ENCODE measurements around the gene MRTFA. TPM values are rescaled to one million over a fixed set of nuclear protein-coding genes. Genes with fewer than 3 reads are reported as not detected.

The MRTFA gene
- total RNA-seq, 1 donor from 2014 or later: 19.7 TPM

- no peak for DNase-seq (ENCODE audit: low read depth, low spot score)
Observed at GRCh38 chr22:40469181-40469580, 167.3 kb downstream of the MRTFA start.

GRCh38 chr22:40468616-40469015 is 167.9 kb downstream of the MRTFA start:
- no peak for DNase-seq (ENCODE audit: low read depth, low spot score)

DNA sequence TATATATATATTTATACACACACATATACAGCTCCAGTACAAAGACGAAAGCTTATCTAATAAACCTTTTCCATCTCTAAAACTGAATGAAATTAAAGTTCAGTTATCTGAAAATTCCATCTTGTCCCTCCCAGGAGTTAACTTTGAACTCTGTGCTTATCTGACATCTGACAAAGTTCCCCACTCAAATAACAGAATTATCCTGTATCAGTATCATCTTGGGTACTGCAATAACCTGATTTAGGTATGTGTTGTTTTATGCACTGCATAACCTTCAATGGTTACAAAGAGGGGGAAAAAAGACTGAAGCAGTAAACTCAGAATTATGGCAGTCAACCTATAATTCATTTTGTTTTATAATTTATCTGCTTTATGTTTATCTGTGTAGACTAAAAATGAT is 169.5 kb downstream of the MRTFA start:
- no peak for DNase-seq (ENCODE audit: low read depth, low spot score)

- no peak for DNase-seq (ENCODE audit: low read depth, low spot score)
Observed at GRCh38 chr22:40463683-40464082, 172.8 kb downstream of the MRTFA start.

GRCh38 chr22:40463017-40463631 is 173.4 kb downstream of the MRTFA start:
- no peak for DNase-seq (ENCODE audit: low read depth, low spot score)

GRCh38 chr22:40462195-40462984 is 174.1 kb downstream of the MRTFA start:
- no peak for DNase-seq (ENCODE audit: low read depth, low spot score)

GRCh38 chr22:40453671-40454070 is 182.8 kb downstream of the MRTFA start:
- no peak for DNase-seq (ENCODE audit: low read depth, low spot score)

- no peak for DNase-seq (ENCODE audit: low read depth, low spot score)
Observed at GRCh38 chr22:40452730-40453487, 183.6 kb downstream of the MRTFA start.

DNA sequence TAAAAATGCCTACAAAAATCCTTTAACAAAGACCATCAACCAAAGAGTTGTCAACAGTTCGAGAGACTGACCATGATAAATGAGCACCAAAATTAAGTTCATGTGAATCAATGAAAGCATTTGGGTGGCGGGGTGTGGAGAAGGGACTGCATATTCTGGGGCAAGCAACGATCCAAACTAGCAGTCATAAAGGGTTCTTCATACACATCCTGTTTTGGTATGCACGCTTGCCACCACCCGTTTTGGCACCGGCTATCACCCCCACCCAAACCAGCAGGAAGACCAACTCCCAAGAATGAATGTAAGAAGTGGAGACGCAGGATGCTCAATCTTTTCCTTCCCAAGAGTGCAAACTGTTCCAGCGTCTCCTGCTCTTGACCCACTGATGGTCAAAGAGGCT is 185.3 kb downstream of the MRTFA start:
- DNase-seq (ENCODE audit: low read depth, low spot score): no peak

GRCh38 chr22:40450616-40451015 is 185.9 kb downstream of the MRTFA start:
- DNase-seq (ENCODE audit: low read depth, low spot score): no peak

DNA sequence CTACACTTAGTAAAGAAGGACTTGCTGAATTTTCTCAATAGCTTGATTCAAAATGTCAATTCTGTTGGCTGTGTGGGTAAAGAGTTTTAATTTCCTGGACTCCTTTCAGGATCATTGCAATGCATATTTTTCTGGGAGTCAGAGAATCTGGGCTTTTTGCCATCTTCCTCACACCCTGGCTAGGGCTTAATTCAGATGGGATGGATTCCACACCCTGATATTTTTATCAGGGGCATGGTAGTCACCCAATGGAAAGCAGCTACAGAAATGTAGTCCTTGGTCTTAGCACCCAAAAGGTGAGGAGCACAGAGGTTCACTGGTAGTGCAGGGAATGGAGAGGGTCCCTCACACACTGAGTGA is 186.9 kb downstream of the MRTFA start:
- DNase-seq (ENCODE audit: low read depth, low spot score): no peak

DNA sequence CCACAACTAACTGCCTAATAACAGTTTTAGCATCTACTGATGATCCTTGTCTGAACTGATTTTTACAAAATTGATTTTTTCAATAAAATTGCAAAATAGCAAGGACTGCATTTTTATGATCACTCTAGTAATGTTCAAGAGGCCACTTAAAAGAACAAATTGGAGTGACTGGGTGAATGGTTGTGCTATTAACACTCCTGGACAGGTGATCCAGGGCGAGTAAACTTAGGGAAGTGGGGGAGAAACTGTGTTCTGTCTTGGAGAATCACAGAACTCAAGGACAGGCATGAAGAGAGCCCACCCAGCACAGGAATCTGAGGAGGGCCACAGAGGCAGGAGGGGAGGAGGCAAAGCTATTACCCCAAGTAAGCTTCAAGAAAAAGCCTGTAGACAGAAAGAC is 190.3 kb downstream of the MRTFA start:
- DNase-seq (ENCODE audit: low read depth, low spot score): no peak

GRCh38 chr22:40444178-40444831 is 192.2 kb downstream of the MRTFA start:
- DNase-seq (ENCODE audit: low read depth, low spot score): no peak

- DNase-seq (ENCODE audit: low read depth, low spot score): no peak
Observed at GRCh38 chr22:40443732-40444131, 192.8 kb downstream of the MRTFA start.

DNA sequence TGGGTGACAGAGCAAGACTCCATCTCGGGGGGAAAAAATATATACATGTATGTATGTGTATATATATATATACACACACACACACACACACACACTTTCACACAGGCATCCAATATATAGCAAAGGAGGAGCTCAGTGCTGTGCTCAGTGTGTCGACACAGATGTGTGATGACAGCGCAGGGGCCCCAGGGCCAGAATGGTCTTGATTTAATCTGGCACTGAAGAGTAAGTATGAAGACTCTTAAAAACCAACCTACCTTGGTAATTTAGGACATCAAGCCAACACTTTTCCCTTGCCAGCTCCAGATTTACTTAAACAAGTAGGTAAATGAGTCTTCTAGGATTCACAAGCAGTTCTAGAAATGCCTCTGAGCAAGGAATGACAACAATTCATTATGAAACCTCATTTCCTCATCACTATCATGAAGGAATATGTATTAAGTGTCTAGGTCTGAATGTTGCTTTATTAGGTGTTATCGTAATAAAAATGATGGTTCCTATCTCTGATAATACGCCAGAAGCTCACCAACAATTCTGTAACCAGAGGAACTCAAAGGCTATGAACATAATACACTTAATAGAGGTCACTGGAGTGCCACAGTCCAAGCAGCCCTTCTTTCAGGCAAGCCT is 194.6 kb downstream of the MRTFA start:
- no peak for DNase-seq (ENCODE audit: low read depth, low spot score)

DNA sequence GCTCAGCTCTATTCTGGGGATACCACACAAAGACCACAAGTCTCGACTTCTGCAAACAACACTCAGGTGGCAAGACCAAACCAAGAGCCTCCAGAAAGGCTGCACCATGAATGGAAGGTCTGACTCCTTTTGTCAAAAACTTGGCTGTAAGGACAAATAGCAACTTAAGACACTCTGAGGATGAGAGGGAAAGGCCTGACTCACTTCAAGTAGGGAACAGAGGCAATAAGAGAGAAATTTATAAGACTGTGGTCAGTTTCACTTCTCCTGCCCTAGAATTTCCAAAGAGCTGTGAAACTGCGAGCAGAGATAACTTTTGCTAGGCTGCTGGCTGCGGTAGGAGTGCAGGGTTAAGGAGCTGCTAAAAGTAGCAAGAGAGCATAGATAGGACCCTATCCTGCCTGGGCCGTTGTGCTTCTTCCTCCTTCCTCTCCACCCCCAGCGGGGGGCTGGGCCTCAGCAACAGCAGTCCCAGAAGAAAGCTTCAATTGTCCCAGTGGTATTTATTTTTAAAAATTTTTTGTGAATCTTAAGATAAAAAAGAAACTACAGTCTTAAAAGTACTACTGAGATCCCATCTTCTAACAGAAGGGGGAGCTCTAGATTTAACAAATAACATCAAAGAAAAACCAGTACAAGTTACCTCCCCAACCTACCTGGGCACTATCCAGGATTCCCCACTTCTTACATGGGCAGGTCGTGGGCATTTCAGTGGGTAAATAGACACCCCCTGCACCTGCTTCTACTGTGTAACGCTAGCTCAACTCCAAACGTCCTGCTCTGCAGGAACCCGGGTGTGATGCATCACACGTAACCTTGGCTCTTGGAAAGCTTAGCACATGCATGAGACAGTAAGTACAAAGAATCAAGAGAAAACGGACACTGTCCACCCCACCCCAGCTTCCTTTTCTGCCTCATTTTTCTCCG is 199.8 kb downstream of the MRTFA start:
- DNase-seq (ENCODE audit: low read depth, low spot score): no peak

- DNase-seq (ENCODE audit: low read depth, low spot score): no peak
Observed at GRCh38 chr22:40434745-40435144, 201.8 kb downstream of the MRTFA start.

- DNase-seq (ENCODE audit: low read depth, low spot score): no peak
Observed at GRCh38 chr22:40434106-40434505, 202.4 kb downstream of the MRTFA start.

DNA sequence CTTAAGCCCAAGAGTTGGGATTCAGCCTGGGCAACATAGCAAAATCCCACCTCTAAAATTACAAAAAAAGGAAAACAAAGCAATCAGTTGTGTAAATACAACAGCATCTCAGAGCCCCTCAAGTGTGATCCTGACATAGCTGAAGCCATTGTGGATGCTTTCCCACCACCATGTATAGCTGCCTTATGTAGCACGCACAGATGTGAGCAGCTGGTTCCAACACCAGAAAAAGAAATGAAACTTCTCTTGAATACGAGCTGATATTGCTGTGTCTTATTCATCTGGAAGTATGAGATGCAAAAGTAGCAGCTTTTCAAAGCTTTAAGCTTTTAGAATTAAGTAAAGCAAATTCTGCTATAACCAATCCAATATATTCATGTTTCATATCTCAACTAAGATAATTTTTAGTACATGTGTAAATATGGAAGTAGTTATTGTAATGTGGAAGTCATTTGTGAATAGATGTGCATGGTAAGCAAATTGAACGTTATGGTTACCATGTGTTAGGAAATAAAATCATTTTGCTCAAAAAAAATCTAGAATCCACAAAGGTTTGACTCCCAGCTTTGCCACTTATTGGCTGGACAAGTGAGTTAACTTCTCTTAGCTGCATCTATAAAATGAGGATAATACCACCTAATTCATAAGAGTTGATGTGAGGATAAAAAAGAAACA is 203.0 kb downstream of the MRTFA start:
- DNase-seq (ENCODE audit: low read depth, low spot score): no peak

- DNase-seq (ENCODE audit: low read depth, low spot score): no peak
Observed at GRCh38 chr22:40432625-40433024, 203.9 kb downstream of the MRTFA start.
